T-helper 17 cell (primary cell): Measurements from ENCODE around the gene SULT1B1. TPM values are rescaled to one million over a fixed set of nuclear protein-coding genes. Genes with fewer than 3 reads are reported as not detected.
"Not testable (repeated sequence)": the region's sequence is repeated elsewhere in the genome, so short reads cannot be mapped to it uniquely, and the experiment has no call there.

ENCODE experiments used
- ATAC-seq: fragments of 150-1000 bp; cut with Tn5 transposase; 2 replicates; pipeline ENCODE4 v1.10.0; 2021; ENCODE audit warnings: mild to moderate bottlenecking, moderate library complexity
- DNase-seq, 3 donors: peaks; one replicate each; pipeline versions ENCODE4 v3.0.0 to v3.0.0-alpha.2; 2020 to 2021
- H3K9me3 ChIP-seq: one replicate; pipeline ENCODE4 v1.7.0; 2013; ENCODE audit warnings: low read length, mild to moderate bottlenecking; ENCODE audit not compliant: control insufficient read depth, poor library complexity, severe bottlenecking
- H3K27ac Mint-ChIP-seq: one replicate; pipeline ENCODE4 v1.8.0; 2022; ENCODE audit warnings: mild to moderate bottlenecking, moderate library complexity, mixed read lengths
- H3K27me3 Mint-ChIP-seq: one replicate; pipeline ENCODE4 v1.8.0; 2022; ENCODE audit warnings: mixed read lengths
- H3K36me3 Mint-ChIP-seq: one replicate; pipeline ENCODE4 v1.8.0; 2022; ENCODE audit warnings: low read depth, mixed read lengths
- H3K4me1 Mint-ChIP-seq: one replicate; pipeline ENCODE4 v1.8.0; 2022; ENCODE audit warnings: mild to moderate bottlenecking, mixed read lengths
- H3K4me3 Mint-ChIP-seq: one replicate; pipeline ENCODE4 v1.8.0; 2022; ENCODE audit warnings: mild to moderate bottlenecking, moderate library complexity, mixed read lengths
- total RNA-seq, 4 donors: library from RNA in 2 of 4; stranded (reverse) in 2 of 4; gene quantifications; one replicate each; pipeline ENCODE4 v1.2.3 and lab custom pipeline; 2022 to 2026

SULT1B1 gene
- total RNA-seq, 2 donors from 2014 or later: 4.3 to 6.3 TPM

DNA sequence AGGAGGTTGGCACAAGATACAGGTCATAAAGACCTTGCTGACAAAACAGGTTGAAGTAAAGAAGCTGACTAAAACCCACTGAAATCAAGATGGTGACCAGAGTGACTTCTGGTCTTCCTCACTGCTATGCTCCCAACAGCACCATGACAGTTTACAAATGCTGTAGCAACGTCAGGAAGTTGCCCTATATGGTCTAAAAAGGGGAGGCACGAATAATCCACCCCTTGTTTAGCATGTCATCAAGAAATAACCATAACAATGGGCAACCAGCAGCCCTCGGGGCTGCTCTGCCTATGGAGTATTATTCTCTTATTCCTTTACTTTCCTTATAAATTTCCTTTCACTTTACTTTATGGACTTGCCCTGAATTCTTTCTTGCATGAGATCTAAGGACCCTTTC, 8.1 kb upstream of the SULT1B1 start:
- not testable (repeated sequence) for DNase-seq, H3K36me3 Mint-ChIP-seq, H3K4me3 Mint-ChIP-seq, H3K4me1 Mint-ChIP-seq, H3K9me3 ChIP-seq, H3K27me3 Mint-ChIP-seq, H3K27ac Mint-ChIP-seq, ATAC-seq

DNA sequence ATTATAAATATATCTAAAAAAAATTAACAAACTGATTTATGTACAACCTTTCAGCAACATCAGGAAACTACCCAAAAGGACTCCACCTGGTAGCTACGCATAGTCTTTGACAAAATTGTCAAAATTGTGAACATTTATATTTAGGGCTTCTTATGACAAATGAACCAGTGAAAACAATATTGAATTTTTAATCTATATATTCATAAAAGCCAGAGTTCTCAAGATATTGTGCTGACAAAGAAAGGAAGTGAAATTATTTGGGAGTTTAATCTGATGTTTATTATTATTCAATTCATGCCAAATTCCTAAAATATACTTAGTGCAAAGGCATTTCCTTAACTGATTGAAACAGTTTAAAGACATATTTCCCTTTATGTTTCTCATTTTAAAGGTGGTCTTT, 5.3 kb upstream of the SULT1B1 start:
- ATAC-seq (no peak), DNase-seq (no peak)
- no peak overlapping the region for H3K4me3 Mint-ChIP-seq
- H3K4me1 Mint-ChIP-seq: peaks cover 2% of the 10 kb centered on the region
- H3K27me3 Mint-ChIP-seq: no peaks in the 10 kb centered on the region
- no peaks in the 10 kb centered on the region for H3K36me3 Mint-ChIP-seq
- no peaks in the 10 kb centered on the region for H3K9me3 ChIP-seq
- H3K27ac Mint-ChIP-seq: no peak overlapping the region

DNA sequence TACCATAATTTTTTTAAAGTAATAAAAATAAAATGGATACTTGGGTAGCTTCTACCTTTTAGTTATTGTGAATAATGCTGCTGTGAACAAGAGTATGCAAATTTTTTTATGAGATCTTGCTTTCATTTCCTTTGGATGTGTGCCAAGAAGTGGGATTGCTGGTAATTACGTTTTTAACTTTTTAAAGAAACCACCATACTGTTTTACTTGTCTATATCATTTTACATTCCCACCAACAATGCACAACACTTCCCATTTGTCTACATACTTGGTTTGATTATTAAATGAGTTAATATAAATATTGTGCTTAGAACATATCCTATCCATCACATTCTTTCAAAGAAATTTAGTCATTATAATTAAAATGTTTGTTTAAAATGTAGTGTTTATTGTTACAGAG, 3.9 kb upstream of the SULT1B1 start:
- DNase-seq: no peak
- no peaks in the 10 kb centered on the region for H3K9me3 ChIP-seq
- Mint-ChIP-seq H3K27ac (no peak overlapping the region), H3K36me3 (peaks cover 1% of the 10 kb centered on the region), H3K4me1 (peaks cover 7% of the 10 kb centered on the region), H3K4me3 (no peak overlapping the region), H3K27me3 (no peaks in the 10 kb centered on the region)
- no peak for ATAC-seq

GRCh38 chr4:69763233-69763632, 2.8 kb upstream of the SULT1B1 start:
- H3K9me3 ChIP-seq: no peaks in the 10 kb centered on the region
- no peak overlapping the region for H3K27ac Mint-ChIP-seq
- H3K36me3 Mint-ChIP-seq: peaks cover 4% of the 10 kb centered on the region
- DNase-seq: no peak
- H3K4me1 Mint-ChIP-seq: peaks cover 11% of the 10 kb centered on the region
- no peaks in the 10 kb centered on the region for H3K27me3 Mint-ChIP-seq
- ATAC-seq: no peak
- H3K4me3 Mint-ChIP-seq: no peak overlapping the region

DNA sequence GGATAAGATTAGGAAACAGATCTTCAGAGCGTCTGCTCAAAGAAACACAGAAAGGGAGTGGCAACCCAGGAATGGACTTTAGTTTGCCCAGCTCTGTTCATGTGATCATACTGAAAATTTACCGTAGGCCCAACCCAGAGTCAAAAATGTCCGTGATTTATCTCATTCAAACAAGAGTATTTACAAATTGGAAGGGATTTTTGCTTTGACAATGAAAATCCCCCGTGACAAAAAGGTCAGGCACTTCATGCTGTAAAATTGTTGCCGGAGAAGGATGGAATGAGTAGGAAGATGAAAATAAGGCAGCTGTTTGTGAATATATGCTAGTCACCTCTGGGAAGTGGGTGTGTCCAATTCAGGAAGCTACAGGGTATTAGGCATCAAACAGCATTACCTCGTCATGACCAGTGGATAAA, 1.2 kb downstream of the SULT1B1 start:
- Mint-ChIP-seq H3K36me3 (peaks cover 4% of the 10 kb centered on the region), H3K27ac (peak overlapping the region; percentile 57), H3K27me3 (no peaks in the 10 kb centered on the region), H3K4me1 (peaks cover 15% of the 10 kb centered on the region), H3K4me3 (peak overlapping the region; percentile 82)
- DNase-seq (no peak), ATAC-seq (no peak)
- H3K9me3 ChIP-seq: no peaks in the 10 kb centered on the region

GRCh38 chr4:69757464-69757863, 3.0 kb downstream of the SULT1B1 start:
- peaks cover 4% of the 10 kb centered on the region for H3K36me3 Mint-ChIP-seq
- H3K4me3 Mint-ChIP-seq: no peak overlapping the region
- no peaks in the 10 kb centered on the region for H3K27me3 Mint-ChIP-seq
- no peak overlapping the region for H3K27ac Mint-ChIP-seq
- DNase-seq: no peak
- H3K4me1 Mint-ChIP-seq: peaks cover 15% of the 10 kb centered on the region
- no peak for ATAC-seq
- no peaks in the 10 kb centered on the region for H3K9me3 ChIP-seq

GRCh38 chr4:69754926-69755580, 5.4 kb downstream of the SULT1B1 start:
- Mint-ChIP-seq H3K4me3 (no peak overlapping the region), H3K27me3 (no peaks in the 10 kb centered on the region), H3K4me1 (peaks cover 12% of the 10 kb centered on the region), H3K36me3 (peaks cover 4% of the 10 kb centered on the region), H3K27ac (no peak overlapping the region)
- H3K9me3 ChIP-seq: no peaks in the 10 kb centered on the region
- no peak for ATAC-seq
- DNase-seq: no peak

DNA sequence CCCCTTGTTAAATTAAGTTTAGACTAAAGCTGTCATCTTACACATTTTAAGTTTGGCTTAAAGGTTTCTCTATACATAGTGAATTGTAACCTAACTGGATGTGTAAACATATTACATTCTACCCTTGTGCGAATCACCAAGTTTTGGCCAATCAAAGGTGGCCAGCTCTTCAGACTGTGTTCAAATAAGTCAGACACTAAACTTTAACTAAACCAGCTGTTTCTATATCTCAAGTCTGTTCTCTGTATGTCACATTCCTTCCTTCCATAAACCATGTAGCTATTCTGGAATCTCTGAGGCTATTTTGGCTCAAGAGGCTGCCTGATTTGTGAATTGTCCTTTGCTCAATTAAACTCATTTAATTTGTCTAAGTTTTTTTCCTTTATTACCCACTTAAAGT, 6.7 kb downstream of the SULT1B1 start:
- ATAC-seq (no peak), DNase-seq (no peak)
- Mint-ChIP-seq H3K4me3 (no peak overlapping the region), H3K36me3 (no peaks in the 10 kb centered on the region), H3K4me1 (peaks cover 6% of the 10 kb centered on the region), H3K27ac (no peak overlapping the region), H3K27me3 (no peaks in the 10 kb centered on the region)
- H3K9me3 ChIP-seq: no peaks in the 10 kb centered on the region

DNA sequence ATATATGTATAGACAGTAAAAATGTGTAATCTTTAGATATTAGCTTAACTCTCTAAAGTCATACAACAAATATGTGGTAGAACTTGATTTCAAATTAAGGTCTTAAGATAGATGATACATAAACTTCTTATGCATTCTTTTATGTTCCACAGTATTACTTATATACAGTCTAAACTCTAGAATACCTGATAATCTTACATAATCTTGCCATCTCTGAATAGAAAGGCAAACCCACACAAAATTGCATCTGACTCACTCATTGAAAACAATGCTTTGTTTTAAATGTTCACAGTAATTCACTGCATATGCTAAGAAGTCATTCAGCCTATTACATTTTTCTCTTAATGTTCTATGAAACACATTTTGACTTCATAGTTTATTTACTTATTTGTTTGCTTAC, 10.1 kb downstream of the SULT1B1 start:
- Mint-ChIP-seq H3K27ac (no peak overlapping the region), H3K27me3 (no peaks in the 10 kb centered on the region), H3K4me3 (no peak overlapping the region), H3K4me1 (peaks cover 2% of the 10 kb centered on the region), H3K36me3 (no peaks in the 10 kb centered on the region)
- DNase-seq (no peak), ATAC-seq (no peak)
- no peaks in the 10 kb centered on the region for H3K9me3 ChIP-seq

- Mint-ChIP-seq H3K36me3 (no peaks in the 10 kb centered on the region), H3K4me1 (peaks cover 2% of the 10 kb centered on the region), H3K27ac (no peak overlapping the region), H3K4me3 (no peak overlapping the region), H3K27me3 (no peaks in the 10 kb centered on the region)
- ATAC-seq (no peak), DNase-seq (no peak)
- H3K9me3 ChIP-seq: no peaks in the 10 kb centered on the region
Measured at GRCh38 chr4:69749771-69750170, 10.6 kb downstream of the SULT1B1 start.

GRCh38 chr4:69748173-69748572, 12.2 kb downstream of the SULT1B1 start:
- Mint-ChIP-seq H3K27me3 (no peaks in the 10 kb centered on the region), H3K4me3 (no peak overlapping the region), H3K4me1 (peaks cover 2% of the 10 kb centered on the region), H3K27ac (no peak overlapping the region), H3K36me3 (no peaks in the 10 kb centered on the region)
- DNase-seq: no peak
- H3K9me3 ChIP-seq: no peaks in the 10 kb centered on the region
- ATAC-seq: no peak

- H3K9me3 ChIP-seq: no peaks in the 10 kb centered on the region
- DNase-seq: no peak
- Mint-ChIP-seq H3K4me3 (no peak overlapping the region), H3K4me1 (no peaks in the 10 kb centered on the region), H3K27me3 (no peaks in the 10 kb centered on the region), H3K27ac (no peak overlapping the region), H3K36me3 (no peaks in the 10 kb centered on the region)
- no peak for ATAC-seq
Measured at GRCh38 chr4:69744157-69744478, 16.3 kb downstream of the SULT1B1 start.

DNA sequence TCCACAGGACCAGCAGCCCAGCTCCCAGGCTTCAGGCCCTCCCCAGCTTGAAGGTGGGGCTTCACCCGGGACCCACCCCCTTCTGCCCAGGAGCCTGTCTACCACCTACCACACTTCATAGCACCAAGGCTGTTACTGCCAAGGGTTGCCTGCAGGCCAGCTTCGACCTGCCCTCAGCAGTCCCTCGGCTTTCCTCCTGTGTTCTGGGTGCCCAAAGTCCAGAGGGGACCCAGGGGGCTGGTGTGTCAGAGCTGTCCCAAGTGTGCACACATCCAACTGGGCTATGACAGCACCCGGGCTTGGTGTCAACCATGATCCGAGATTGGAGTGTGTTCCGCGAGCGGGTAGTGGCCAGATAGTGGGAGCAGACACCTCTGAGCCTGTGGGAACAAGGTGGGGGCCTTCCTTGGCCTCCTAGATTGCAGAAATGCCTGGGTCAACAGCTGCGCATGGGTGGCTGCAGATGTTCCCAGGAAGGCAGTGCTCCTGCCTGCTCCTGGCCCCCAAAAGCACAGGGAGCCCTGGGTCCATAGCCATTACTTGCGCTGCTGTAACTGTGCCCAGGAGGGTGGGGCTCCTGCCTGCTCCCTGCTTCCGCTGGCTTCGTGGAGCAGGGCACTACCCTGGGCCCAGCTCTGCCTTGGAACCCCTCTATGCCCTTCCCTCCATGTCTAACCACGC, 16.8 kb downstream of the SULT1B1 start:
- DNase-seq (no peak), ATAC-seq (no peak)
- no peaks in the 10 kb centered on the region for H3K4me1 Mint-ChIP-seq

GRCh38 chr4:69742596-69742995, 17.8 kb downstream of the SULT1B1 start:
- Mint-ChIP-seq H3K4me3 (no peak overlapping the region), H3K27ac (no peak overlapping the region), H3K27me3 (no peaks in the 10 kb centered on the region), H3K36me3 (no peaks in the 10 kb centered on the region), H3K4me1 (no peaks in the 10 kb centered on the region)
- no peak for ATAC-seq
- DNase-seq: no peak
- no peaks in the 10 kb centered on the region for H3K9me3 ChIP-seq

More for the DNA sequence above, 16.8 kb downstream of the SULT1B1 start:
- no peaks in the 10 kb centered on the region for H3K9me3 ChIP-seq
- no peaks in the 10 kb centered on the region for H3K27me3 Mint-ChIP-seq
- no peak overlapping the region for H3K4me3 Mint-ChIP-seq
- H3K27ac Mint-ChIP-seq: no peak overlapping the region
- H3K36me3 Mint-ChIP-seq: no peaks in the 10 kb centered on the region
